ENCODE data around the gene TPP1.
A peak's percentile ranks its signal among the peaks of the same experiment; 100 is the strongest.

The TPP1 gene

GRCh38 chr11:6611092-6611962 is 7.9 kb downstream of the TPP1 start:
- DNase-seq (ENCODE audit: low spot score) = peak; percentile 47

GRCh38 chr11:6610591-6610990 is 8.6 kb downstream of the TPP1 start:
- DNase-seq (ENCODE audit: low spot score) = no peak

- DNase-seq (ENCODE audit: low spot score) = no peak
These were observed 9.7 kb downstream of the TPP1 start for GRCh38 chr11:6609502-6610015.

- no peak for DNase-seq (ENCODE audit: low spot score)
These were observed 10.3 kb downstream of the TPP1 start for GRCh38 chr11:6608726-6609501.

GRCh38 chr11:6608011-6608410 is 11.2 kb downstream of the TPP1 start:
- no peak for DNase-seq (ENCODE audit: low spot score)

- no peak for DNase-seq (ENCODE audit: low spot score)
These were observed 11.9 kb downstream of the TPP1 start for GRCh38 chr11:6607190-6607795.

- peak; percentile 96 for DNase-seq (ENCODE audit: low spot score)
These were observed 12.6 kb downstream of the TPP1 start for GRCh38 chr11:6606471-6607189.

GRCh38 chr11:6604790-6605189 is 14.4 kb downstream of the TPP1 start:
- peak; percentile 15 for DNase-seq (ENCODE audit: low spot score)

GRCh38 chr11:6604081-6604626 is 15.1 kb downstream of the TPP1 start:
- DNase-seq (ENCODE audit: low spot score) = peak; percentile 81

- peak; percentile 90 for DNase-seq (ENCODE audit: low spot score)
These were observed 15.7 kb downstream of the TPP1 start, which contains the start of the genes ILK and RRP8 for GRCh38 chr11:6603287-6604080. Gene ILK (plus strand): TSS chr11:6603774. CDS start chr11:6604272, 498 bp downstream. Gene RRP8 (minus strand): TSS chr11:6603616. CDS start chr11:6603502, 114 bp downstream.

- DNase-seq (ENCODE audit: low spot score) = no peak
These were observed 16.9 kb downstream of the TPP1 start for GRCh38 chr11:6602096-6602940.

- no peak for DNase-seq (ENCODE audit: low spot score)
These were observed 18.2 kb downstream of the TPP1 start for GRCh38 chr11:6601041-6601461.

GRCh38 chr11:6599881-6600390 is 19.3 kb downstream of the TPP1 start:
- no peak for DNase-seq (ENCODE audit: low spot score)

GRCh38 chr11:6599449-6599848 is 19.8 kb downstream of the TPP1 start:
- no peak for DNase-seq (ENCODE audit: low spot score)

GRCh38 chr11:6598555-6598954 is 20.7 kb downstream of the TPP1 start:
- DNase-seq (ENCODE audit: low spot score) = no peak

GRCh38 chr11:6596239-6596877 is 22.9 kb downstream of the TPP1 start:
- DNase-seq (ENCODE audit: low spot score) = no peak

- DNase-seq (ENCODE audit: low spot score) = no peak
These were observed 25.0 kb downstream of the TPP1 start for GRCh38 chr11:6594142-6594768.

- no peak for DNase-seq (ENCODE audit: low spot score)
These were observed 31.2 kb downstream of the TPP1 start for GRCh38 chr11:6588018-6588417.

Measured in RKO (cell line).